Transverse colon (tissue), 4 donors: Measurements from ENCODE around the gene GRM1.

Experiments
- CTCF ChIP-seq, 5 experiments: fragments of 200-600 bp in 3 of 5; fragments of 450-650 bp in 2 of 5; sonication (generic) in 3 of 5; IDR thresholded peaks; 1 replicate in 2 of 5; 2 replicates in 3 of 5; pipeline ENCODE4 v1.5.1; 2016 to 2017; ENCODE audit warnings: antibody characterized with exemption in 5 of 5, inconsistent platforms in 3 of 5, mild to moderate bottlenecking in 2 of 5, moderate library complexity in 1 of 5
- POLR2A ChIP-seq: fragments of 450-650 bp; IDR thresholded peaks from one replicate; pipeline ENCODE4 v1.6.1; 2016; ENCODE audit warnings: antibody characterized with exemption, mild to moderate bottlenecking, moderate library complexity
- POLR2AphosphoS5 ChIP-seq, 3 donors: sonication (generic); formaldehyde crosslinking; IDR thresholded peaks; one replicate each; pipeline ENCODE4 v1.6.1; 2016; ENCODE audit warnings: antibody characterized with exemption in 3 of 3

DNA sequence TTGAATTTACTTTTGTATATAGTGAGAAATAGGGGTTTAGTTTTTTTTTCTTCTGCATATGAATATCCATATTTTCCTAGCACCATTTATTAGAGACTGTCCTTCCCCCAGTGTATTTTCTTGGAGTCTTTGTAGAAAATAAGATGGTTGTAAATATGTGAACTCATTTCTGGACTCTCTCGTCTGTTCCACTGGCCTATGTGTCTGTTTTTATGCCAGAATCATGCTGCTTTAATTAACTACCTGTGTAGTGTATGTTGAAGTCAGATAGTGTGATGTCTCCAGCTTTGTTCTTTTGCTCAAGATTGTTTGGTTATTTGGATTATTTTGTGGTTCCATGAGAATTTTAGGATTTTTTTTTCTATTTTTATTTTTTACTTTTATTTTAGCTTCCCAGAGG lies 338.2 kb downstream of the GRM1 start:
- TF ChIP-seq POLR2A (no peak), CTCF (IDR thresholded peaks at IDR 0.05) (no peak), POLR2AphosphoS5 (IDR thresholded peaks at IDR 0.05) (no peak)
